NCI-H2196 treated with DMSO at 0.1 percent for 48 hours (cell line): ENCODE results near the gene SRPX.

Experiments used
- DNase-seq: peaks from one replicate; lab custom pipeline; 2025; ENCODE audit not compliant: unreplicated experiment; lab: John Stamatoyannopoulos, UW

The SRPX gene

DNA sequence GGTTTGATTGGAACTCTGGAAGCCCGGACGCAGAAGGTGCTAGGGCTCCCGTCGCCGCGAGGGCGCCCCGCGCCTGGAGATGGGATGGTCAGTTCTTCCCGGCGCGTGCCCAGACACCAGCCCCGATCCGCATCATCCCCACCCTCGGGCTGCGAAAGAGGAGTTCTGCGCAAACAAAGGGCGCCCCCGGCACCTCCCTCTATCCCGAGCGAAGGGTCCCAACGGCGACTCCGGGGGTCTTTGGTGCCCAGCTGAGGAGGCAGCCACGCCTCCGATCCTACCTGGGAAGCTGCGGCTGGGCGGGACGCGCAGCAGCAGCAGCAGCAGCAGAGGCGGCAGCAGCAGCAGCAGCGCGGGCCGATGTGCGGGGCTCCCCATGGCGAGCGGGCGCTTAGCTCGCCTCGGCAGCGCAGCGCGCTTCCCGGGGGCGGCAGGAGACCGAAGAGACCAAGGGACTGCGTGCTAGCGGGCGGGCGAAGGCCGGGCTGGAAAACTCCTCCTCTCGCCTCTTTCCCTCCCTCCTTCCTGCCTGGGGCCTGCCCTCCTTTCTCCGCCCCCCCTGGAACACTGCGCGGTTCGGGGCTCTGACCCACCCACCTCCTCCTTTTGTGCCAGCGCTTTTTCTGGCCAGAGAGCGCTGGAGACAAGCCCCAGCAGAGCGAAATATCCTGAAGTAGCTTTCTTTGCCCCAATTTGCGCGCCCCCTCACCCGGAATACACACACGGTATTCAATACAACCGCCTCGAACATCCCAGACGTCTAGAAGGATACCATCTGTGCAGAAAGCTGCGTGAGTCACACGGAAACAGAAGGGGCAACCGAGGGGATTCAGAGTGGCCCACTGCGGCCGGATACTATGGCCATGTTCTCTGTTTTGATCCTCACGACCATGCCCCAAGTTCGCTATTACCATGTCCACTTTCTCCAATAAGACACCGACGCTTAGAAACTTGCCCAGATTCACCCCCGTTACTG is at the start of gene SRPX:
Gene SRPX (minus strand): TSS at position 457 of the 976 bp plus-strand sequence. CDS start 79 bp downstream, at position 378.
- DNase-seq = no peak

DNA sequence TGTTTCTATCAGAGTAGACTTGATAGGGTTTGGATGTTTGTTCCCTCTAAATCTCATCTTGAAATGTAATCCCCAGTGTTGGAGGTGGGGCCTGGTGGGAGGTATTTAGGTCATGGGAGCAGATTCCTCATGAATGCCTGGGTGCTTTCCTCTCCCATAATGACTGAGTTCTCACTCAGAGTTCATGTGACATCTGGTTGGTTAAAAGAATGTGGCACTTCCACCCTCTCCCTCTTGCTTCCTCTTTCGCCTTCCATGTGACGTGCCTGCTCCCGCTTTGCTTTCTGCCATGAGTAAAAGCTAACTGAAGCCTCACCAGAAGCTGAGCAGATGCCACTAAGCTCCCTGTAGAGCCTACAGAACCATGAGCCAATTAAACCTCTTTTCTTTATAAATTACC is 47.3 kb upstream of the SRPX start:
- DNase-seq = no peak

GRCh38 chrX:38262715-38263620 is 42.3 kb upstream of the SRPX start:
- no peak for DNase-seq

DNA sequence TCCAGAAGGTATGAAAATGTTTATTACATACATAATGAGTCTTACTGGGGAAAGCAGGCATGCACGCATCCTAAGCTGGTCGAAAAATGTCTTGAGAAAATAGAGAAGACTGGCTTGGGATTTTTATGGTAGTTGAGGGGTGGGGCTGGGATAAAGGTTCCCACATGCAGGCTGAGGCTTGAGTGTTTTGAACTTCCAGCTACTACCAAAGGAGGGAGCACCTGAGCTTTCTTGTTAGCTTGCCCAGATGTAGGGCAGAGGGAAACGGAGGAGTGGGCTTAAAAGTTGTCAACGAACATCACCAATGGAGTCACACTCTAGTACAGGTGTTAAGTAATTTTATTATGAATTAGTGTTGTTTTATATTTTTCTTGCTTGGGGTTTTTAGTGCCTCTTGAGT is 39.6 kb upstream of the SRPX start:
- DNase-seq = no peak

DNA sequence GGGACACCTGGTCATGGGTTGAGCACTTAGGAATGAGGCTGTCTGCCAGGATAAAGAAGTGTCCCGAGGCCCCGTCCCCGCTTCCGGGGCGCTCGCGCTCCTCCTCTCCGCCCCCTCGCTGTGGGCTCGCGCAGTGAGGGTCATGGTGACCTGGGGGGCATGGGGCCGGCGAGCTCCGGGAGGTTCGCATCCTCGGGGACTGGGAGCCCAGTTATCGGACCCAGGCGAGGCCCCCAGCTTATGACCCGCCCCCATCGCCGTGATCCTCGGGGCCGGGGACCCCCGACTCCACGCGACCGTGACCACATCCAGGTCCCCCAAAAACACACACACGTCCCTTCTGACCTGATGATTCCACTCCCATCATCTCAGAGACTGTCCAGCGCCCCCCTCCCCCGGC is 35.3 kb upstream of the SRPX start:
- no peak for DNase-seq

DNA sequence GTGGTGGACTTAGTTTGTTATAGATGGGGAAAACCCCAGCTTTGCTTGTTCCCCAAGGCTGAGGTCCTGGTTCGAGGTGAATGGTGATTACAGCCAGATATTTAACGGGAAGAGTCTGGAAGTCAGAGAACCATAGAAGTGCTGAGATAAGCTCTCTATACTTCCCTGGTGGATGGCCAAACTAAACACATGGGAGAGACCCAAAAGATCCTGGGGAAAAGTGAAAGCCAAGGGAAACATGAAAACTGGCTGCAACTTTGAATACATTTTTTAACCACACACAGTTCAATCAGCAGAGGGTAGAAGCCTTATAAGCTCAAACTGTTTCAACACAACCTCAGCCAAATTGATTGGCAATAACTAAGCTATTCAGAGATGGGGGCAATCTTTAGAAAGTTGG is 29.3 kb upstream of the SRPX start:
- no peak for DNase-seq

DNA sequence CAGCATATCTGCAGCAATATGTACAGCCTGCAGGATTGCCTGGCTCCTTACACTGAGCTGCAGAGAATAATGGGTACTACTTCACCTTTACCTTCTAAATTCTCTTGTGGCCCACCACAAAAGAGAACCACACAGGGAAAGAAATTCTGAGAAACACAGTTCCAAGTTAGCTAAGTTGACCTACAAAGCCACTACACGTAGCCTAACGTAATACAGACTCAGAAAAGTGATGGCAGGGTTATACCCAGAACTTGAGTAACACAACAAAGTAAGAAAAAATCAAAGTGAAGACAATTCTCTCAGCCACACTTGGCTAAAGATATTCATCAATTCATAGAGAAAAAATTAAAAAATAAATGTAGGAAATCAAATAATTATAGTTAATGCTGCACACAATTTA is 26.4 kb upstream of the SRPX start:
- DNase-seq = no peak

GRCh38 chrX:38240541-38240940 is 19.9 kb upstream of the SRPX start:
- no peak for DNase-seq

- no peak for DNase-seq
These were observed 16.4 kb upstream of the SRPX start for GRCh38 chrX:38236901-38237615.

DNA sequence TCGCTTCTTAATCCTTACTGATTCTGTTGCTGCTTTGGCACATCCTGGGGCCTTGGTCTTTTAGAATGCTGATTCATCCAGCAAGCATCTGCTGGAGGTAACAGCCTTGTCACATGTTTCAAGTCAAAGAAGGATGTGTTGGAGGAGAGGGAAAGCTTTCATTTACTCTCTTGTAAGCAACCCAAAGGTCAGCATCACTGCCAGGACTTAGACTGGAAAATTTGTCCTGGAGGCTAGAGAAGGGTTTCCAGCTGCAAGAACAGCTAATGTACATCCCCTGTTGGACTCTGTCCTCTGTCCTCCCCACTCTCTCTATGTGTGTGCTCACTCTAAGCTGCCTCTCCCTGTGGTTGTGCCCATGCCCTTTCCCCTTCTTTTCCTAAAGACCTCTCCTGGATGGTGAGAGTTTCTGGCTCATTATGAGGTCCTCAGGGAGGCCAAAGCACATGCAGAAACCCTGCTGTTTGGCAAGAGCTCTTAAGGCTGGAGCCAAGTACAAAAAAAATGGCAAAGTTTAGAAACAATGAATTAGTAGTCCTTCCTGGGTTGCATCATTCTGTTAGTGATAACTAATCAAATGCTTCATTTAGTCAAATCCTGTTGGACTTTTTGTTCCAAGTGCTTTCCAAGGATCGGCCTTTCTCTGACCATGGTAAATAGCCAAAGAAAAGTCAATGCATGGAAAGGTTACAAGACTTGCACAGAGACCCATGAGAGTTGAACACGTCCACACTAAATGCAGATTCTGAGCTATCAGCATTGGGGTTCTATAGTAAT is 13.4 kb upstream of the SRPX start:
- no peak for DNase-seq

DNA sequence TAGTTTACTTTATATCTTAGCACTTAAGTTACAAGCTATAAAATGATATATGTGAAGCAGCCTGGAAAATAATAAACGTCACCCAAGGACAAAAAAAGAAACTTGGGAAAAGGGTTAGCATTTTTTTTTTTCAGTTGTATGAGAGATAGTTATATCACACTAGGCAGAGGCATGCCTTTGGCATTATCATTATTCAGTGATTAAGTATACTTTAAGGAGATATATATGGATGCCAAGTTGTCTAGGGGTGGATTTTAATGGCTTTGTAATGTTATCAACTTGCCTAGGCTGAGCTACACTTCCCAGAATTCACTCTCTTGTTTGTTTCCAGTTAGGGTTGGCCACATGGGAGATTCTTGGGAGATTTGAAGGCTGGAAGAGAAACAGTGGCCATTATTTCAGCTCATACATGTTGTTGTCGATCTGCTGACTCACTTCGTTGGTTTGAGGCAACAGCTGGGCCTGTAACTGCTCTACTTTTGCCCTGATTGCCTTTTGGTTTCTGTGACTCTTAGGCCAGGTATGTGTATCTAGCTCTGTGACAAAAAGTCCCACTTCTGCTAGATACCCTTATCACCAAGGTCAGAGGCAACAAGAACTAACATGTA is 11.5 kb upstream of the SRPX start:
- DNase-seq = no peak

- DNase-seq = no peak
These were observed 4.4 kb upstream of the SRPX start for GRCh38 chrX:38225093-38225492.

GRCh38 chrX:38224160-38224559 is 3.5 kb upstream of the SRPX start:
- no peak for DNase-seq

DNA sequence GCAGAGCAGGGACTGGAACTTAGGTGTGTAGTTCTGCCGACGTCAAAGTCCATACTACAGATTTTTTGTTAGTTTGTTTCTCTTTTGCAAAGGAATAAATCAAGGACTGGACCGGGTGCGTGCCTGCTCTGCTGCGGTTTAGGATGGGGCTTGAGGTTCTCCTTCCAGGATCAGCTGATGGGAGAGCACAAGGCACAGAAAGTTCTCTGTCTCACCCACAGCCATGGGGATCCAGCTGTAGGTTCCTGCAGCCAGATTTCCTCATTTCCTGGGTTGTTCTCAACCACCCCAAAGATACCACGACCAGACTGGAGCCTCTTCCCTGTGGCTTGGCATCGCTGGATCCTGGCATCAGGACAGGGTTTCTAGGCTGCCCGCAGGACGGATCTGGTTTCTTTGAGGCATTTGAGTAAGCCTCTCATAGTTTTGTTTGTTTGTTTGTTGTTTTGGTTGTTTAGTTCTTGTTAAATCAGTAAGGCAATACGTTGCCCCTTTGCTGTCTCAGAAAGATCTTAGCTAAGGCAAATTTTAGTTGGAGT is 789 bp upstream of the SRPX start:
- no peak for DNase-seq

- no peak for DNase-seq
These were observed 652 bp downstream of the SRPX start for GRCh38 chrX:38220024-38220414.

GRCh38 chrX:38216642-38217041 is 4.0 kb downstream of the SRPX start:
- DNase-seq = no peak

DNA sequence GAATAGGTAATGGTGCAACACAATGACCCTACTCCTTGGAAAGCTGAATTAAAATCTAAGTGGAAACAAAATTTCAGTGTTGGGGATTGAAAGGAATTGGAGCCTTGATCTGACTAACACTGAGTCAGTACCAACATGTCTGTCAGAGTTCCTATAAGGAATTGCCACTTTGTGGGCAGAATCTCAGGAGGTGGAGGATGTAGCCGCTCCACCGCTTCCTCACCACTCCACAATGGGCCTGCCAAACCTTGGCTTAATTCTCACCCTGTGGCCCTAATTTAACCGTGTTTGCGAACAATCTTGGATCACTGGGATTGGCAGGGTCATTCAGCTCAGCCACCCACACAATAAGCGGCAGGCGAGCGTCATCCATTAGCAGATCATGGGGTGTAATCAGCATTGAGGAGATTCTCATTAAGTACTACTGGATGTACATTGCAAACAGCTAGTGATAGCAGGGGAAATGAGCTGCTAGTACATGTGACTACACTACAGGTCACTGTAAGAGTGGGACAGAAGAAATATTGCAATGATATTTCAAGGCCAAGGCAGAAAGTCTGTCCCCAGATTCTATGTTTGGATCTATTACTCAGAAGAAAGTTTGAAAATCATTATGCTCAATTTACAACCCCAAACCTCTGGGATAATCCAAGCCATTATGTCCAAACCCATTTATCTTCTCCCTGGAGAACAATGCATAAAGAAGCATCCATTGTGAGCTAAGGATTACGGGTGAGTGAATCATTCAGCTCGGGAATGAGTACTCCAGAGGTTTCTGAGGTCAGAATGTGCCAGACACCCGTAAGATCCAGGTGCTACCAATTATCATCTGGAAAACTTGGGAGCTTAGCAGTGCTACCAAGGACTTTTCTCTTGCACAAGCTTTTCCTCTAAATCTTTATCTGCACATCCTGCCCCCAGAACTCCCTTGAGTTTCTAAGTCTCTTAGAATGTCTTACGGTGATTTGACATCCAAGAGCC is 5.8 kb downstream of the SRPX start:
- DNase-seq = no peak

DNA sequence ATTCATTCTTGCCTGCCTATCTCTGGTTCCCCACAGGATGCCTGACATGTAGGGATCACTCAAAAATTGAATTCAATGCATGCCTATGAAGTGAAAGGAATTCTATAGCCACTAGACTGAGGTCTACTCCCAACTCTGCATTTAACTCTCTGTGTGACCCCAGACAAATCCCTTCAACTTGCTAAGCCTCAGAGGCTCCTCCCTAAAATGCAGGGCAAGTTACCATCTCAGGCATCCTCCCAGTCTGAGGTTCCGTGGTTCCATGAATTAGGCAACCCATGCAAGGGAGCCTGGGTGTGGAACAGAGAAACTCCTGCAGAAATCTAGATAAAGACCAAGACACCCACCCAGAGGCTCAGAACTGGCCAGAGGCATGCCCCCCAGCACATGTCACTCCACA is 6.6 kb downstream of the SRPX start:
- no peak for DNase-seq
